GM19372 (cell line): ENCODE results near the gene LRRC28.

Experiments
- ATAC-seq: cut with Tn5 transposase; IDR thresholded peaks from one replicate; pipeline ENCODE4 v1.9.1; 2021; ENCODE audit warnings: mild to moderate bottlenecking, low read depth, moderate library complexity; ENCODE audit not compliant: unreplicated experiment

The LRRC28 gene

GRCh38 chr15:99412626-99413025, 161.3 kb downstream of the LRRC28 start:
- no peak for ATAC-seq

- no peak for ATAC-seq
These were observed 162.9 kb downstream of the LRRC28 start for GRCh38 chr15:99413955-99414754.

- ATAC-seq, result no peak
These were observed 163.8 kb downstream of the LRRC28 start for GRCh38 chr15:99414755-99415731.

GRCh38 chr15:99416191-99417188, 165.2 kb downstream of the LRRC28 start:
- no peak for ATAC-seq

GRCh38 chr15:99421172-99421656, 169.9 kb downstream of the LRRC28 start:
- ATAC-seq, result no peak

GRCh38 chr15:99421758-99422157, 170.5 kb downstream of the LRRC28 start:
- ATAC-seq, result no peak

GRCh38 chr15:99423186-99424130, 172.2 kb downstream of the LRRC28 start:
- no peak for ATAC-seq

- no peak for ATAC-seq
These were observed 172.9 kb downstream of the LRRC28 start for GRCh38 chr15:99424131-99424571.

- ATAC-seq, result no peak
These were observed 173.8 kb downstream of the LRRC28 start for GRCh38 chr15:99424978-99425656.

GRCh38 chr15:99425657-99426301, 174.5 kb downstream of the LRRC28 start:
- no peak for ATAC-seq

- ATAC-seq, result no peak
These were observed 175.3 kb downstream of the LRRC28 start for GRCh38 chr15:99426431-99427105.

- no peak for ATAC-seq
These were observed 175.9 kb downstream of the LRRC28 start for GRCh38 chr15:99427210-99427609.

GRCh38 chr15:99427668-99428361, 176.5 kb downstream of the LRRC28 start:
- no peak for ATAC-seq

- ATAC-seq, result no peak
These were observed 178.4 kb downstream of the LRRC28 start for GRCh38 chr15:99429681-99430081.

GRCh38 chr15:99430881-99431401, 179.7 kb downstream of the LRRC28 start:
- ATAC-seq, result no peak

- ATAC-seq, result no peak
These were observed 180.4 kb downstream of the LRRC28 start for GRCh38 chr15:99431661-99432091.
